Measurements from ENCODE around the gene MT1A. TPM values are rescaled to one million over a fixed set of nuclear protein-coding genes. Genes with fewer than 3 reads are reported as not detected.
A peak's percentile ranks its signal among the peaks of the same experiment; 100 is the strongest.

Gene MT1A
- total and polyA plus RNA-seq, 2 of the 8 experiments (the other 6 are each of a cell fraction or from before 2014, with no cell fraction given): not detected

DNA sequence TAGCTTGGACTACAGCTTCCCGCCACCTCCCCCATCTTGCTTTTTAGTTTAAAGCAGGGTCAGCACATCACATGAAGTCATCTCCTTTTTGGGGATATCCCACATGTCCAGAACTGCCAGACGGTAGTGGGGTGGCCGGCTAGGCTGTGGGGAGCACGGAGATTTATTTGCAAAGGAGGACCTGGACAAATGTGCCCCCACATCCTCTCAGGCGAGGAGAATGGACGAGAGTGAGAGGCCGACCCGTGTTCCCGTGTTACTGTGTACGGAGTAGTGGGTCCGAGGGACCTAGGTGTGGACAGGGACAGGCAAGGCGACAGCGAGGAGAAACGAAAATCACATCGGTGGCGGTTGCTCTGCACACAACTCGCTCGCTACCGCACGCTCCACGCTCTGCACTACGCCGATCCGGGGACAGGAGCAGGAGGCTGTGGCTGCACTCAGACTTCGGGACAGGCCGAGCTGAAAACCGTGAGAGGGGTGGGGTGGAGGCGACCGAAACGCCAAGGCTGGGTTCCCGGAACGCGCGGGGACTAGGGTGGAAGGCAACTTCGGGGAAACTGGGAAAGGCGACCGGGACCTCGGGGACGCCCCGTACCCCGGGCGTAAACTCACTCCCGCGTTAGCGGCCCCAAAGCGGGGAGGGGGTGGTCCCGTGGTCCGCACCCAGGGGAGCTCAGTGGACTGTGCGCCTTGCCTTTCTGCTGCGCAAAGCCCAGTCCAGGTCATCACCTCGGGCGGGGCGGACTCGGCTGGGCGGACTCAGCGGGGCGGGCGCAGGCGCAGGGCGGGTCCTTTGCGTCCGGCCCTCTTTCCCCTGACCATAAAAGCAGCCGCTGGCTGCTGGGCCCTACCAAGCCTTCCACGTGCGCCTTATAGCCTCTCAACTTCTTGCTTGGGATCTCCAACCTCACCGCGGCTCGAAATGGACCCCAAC, at the start of gene MT1A (continued):
- no peak for TF ChIP-seq RAD21 (IDR thresholded peaks at IDR 0.05 in 1 of 2, conservative IDR thresholded peaks at IDR 0.05 in 1 of 2; ENCODE audit: low read depth in 2 of 2, low read length in 2 of 2)
- TF ChIP-seq EGR1 (IDR thresholded peaks at IDR 0.05; ENCODE audit: borderline replicate concordance, low read depth, low read length): no peak
- no peak for TF ChIP-seq TAF7 (optimal IDR thresholded peaks at IDR 0.05; ENCODE audit: borderline replicate concordance, low read depth, low read length)
- no peak for TF ChIP-seq SIN3A (conservative IDR thresholded peaks at IDR 0.05 in 1 of 2, IDR thresholded peaks at IDR 0.05 in 1 of 2; ENCODE audit: low read depth in 1 of 2, low read length in 2 of 2)
- TF ChIP-seq CTBP2 (IDR thresholded peaks at IDR 0.05; ENCODE audit: borderline replicate concordance, insufficient read depth, insufficient read length, low read length): peak; percentile 75
- peak; percentile 72 for TF ChIP-seq KDM4A (IDR thresholded peaks at IDR 0.05; ENCODE audit: low read depth, low read length, severe bottlenecking)
- TF ChIP-seq, protein P1, sequence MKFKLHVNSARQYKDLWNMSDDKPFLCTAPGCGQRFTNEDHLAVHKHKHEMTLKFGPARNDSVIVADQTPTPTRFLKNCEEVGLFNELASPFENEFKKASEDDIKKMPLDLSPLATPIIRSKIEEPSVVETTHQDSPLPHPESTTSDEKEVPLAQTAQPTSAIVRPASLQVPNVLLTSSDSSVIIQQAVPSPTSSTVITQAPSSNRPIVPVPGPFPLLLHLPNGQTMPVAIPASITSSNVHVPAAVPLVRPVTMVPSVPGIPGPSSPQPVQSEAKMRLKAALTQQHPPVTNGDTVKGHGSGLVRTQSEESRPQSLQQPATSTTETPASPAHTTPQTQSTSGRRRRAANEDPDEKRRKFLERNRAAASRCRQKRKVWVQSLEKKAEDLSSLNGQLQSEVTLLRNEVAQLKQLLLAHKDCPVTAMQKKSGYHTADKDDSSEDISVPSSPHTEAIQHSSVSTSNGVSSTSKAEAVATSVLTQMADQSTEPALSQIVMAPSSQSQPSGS (IDR thresholded peaks at IDR 0.05; ENCODE audit: low read length): no peak
- no peak for TF ChIP-seq SIX5 (IDR thresholded peaks at IDR 0.05; ENCODE audit: low read depth, low read length)

All from H1 (cell line).